HUES48 (cell line): Measurements from ENCODE around the gene SEC22B.
"Not testable (repeated sequence)": the region's sequence is repeated elsewhere in the genome, so short reads cannot be mapped to it uniquely, and the experiment has no call there.

ENCODE experiments used
- H3K27ac ChIP-seq: one replicate; pipeline ENCODE4 v1.7.0; 2013; ENCODE audit warnings: low read depth, low read length, inconsistent platforms
- H3K27me3 ChIP-seq: 2 replicates; pipeline ENCODE4 v1.6.1; 2013; ENCODE audit warnings: mild to moderate bottlenecking, low read length; ENCODE audit not compliant: control insufficient read depth, insufficient read depth
- H3K36me3 ChIP-seq: 2 replicates; pipeline ENCODE4 v1.6.1; 2013; ENCODE audit warnings: low read length; ENCODE audit not compliant: control insufficient read depth, insufficient read depth
- H3K4me1 ChIP-seq: 2 replicates; pipeline ENCODE4 v1.6.1; 2013; ENCODE audit warnings: mild to moderate bottlenecking, low read length; ENCODE audit not compliant: control insufficient read depth, insufficient read depth
- H3K4me3 ChIP-seq: 2 replicates; pipeline ENCODE4 v1.5.1; 2013; ENCODE audit warnings: mild to moderate bottlenecking, low read depth, low read length
- H3K9ac ChIP-seq: 2 replicates; pipeline ENCODE4 v1.6.1; 2013; ENCODE audit warnings: mild to moderate bottlenecking, low read depth, low read length, moderate library complexity
- H3K9me3 ChIP-seq: 2 replicates; pipeline ENCODE4 v1.6.1; 2013; ENCODE audit warnings: low read length; ENCODE audit not compliant: control insufficient read depth, insufficient read depth

The SEC22B gene

DNA sequence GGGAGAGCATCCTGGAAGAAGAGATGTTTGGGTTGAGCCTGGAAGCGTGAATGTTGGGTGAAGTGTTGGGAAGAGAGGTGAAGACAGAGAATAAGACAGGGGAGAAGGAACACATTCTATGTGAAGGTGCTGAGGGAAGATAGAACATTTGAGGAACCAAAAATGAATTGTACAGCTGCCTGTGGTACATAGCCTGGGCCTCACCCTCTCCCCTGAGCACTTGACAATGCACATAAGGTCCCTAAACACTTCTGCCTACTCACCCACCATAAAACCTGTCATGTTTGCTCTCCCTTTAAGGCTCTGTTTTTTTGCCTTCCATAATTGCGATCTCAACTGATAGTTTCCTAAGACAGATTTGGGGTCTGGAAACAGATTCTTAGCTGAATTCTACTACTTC, 65.3 kb downstream of the SEC22B start:
- H3K27me3 ChIP-seq, H3K36me3 ChIP-seq, H3K9ac ChIP-seq, H3K9me3 ChIP-seq, H3K27ac ChIP-seq, H3K4me3 ChIP-seq, H3K4me1 ChIP-seq: not testable (repeated sequence)

DNA sequence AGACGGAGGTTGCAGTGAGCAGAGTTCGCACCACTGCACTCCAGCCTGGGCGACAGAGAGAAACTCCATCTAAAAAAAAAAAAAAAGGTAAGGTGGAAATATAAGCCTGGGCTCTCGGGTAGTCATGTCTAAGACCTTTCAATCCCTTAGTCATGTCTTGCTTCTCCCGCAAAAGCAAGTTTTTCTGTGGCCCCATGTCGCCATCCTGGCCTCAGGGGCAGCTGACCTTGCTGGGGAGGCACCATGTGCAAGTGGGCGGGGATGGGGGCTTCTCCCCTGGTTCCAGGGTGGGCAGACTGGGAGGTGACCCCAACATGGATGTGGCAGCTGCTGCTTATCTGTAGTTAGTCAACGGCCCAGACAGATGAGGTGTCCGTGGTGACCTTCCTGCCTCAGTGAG, 66.7 kb downstream of the SEC22B start:
- not testable (repeated sequence) for H3K4me1 ChIP-seq, H3K36me3 ChIP-seq, H3K4me3 ChIP-seq, H3K27ac ChIP-seq, H3K27me3 ChIP-seq, H3K9me3 ChIP-seq, H3K9ac ChIP-seq

- not testable (repeated sequence) for H3K9me3 ChIP-seq, H3K27me3 ChIP-seq, H3K4me3 ChIP-seq, H3K27ac ChIP-seq, H3K9ac ChIP-seq, H3K4me1 ChIP-seq, H3K36me3 ChIP-seq
Observed at GRCh38 chr1:120109180-120109579, 67.1 kb downstream of the SEC22B start.

GRCh38 chr1:120105288-120105687, 71.0 kb downstream of the SEC22B start:
- H3K9me3 ChIP-seq, H3K9ac ChIP-seq, H3K36me3 ChIP-seq, H3K27ac ChIP-seq, H3K27me3 ChIP-seq, H3K4me1 ChIP-seq, H3K4me3 ChIP-seq: not testable (repeated sequence)

DNA sequence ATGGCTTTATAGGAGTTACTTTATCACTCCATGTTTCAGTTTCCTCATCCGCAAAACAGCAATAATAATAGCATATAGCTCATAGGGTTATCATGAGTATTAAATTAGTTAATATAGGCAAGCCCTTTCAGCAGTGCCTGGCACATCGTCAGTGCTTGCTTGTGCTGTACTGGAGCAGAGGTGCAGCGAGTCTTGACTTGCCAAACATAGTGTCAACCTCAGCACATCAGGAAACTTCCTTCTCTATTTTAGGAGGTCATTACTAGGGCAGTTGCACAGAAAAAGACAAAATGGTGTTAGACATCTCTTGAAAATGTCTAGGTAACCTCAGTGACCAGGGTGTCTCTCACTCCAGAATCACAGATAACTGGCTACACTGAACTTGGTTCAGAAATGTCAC, 72.6 kb downstream of the SEC22B start:
- H3K36me3 ChIP-seq, H3K4me1 ChIP-seq, H3K9ac ChIP-seq, H3K27ac ChIP-seq, H3K4me3 ChIP-seq, H3K9me3 ChIP-seq, H3K27me3 ChIP-seq: not testable (repeated sequence)

DNA sequence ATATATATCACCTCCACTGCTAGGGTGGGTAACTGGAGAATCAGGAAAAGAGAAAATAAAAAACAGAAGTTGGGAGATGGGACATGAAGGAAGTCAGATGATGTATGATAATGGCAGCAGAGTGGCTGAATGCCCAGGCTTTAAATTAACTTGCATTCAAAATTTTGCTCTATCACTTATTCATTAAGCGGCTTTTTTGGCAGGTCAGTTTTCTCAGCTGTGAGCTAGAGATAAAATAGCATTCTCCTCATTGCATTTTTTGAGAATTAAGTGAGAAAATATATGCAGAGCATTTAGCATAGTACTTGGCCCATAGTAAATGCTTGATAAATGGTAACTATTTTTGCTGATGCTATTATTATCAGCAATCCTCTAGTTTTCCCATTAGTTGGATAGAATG, 74.7 kb downstream of the SEC22B start:
- not testable (repeated sequence) for H3K4me1 ChIP-seq, H3K27ac ChIP-seq, H3K9me3 ChIP-seq, H3K36me3 ChIP-seq, H3K9ac ChIP-seq, H3K27me3 ChIP-seq, H3K4me3 ChIP-seq
